ENCODE measurements around the gene HIVEP3. TPM values are rescaled to one million over a fixed set of nuclear protein-coding genes. Genes with fewer than 3 reads are reported as not detected.

The HIVEP3 gene
- total and polyA plus RNA-seq, 2 donors (not counting 1 experiment from before 2014, with no cell fraction given): 2.0 to 5.1 TPM

DNA sequence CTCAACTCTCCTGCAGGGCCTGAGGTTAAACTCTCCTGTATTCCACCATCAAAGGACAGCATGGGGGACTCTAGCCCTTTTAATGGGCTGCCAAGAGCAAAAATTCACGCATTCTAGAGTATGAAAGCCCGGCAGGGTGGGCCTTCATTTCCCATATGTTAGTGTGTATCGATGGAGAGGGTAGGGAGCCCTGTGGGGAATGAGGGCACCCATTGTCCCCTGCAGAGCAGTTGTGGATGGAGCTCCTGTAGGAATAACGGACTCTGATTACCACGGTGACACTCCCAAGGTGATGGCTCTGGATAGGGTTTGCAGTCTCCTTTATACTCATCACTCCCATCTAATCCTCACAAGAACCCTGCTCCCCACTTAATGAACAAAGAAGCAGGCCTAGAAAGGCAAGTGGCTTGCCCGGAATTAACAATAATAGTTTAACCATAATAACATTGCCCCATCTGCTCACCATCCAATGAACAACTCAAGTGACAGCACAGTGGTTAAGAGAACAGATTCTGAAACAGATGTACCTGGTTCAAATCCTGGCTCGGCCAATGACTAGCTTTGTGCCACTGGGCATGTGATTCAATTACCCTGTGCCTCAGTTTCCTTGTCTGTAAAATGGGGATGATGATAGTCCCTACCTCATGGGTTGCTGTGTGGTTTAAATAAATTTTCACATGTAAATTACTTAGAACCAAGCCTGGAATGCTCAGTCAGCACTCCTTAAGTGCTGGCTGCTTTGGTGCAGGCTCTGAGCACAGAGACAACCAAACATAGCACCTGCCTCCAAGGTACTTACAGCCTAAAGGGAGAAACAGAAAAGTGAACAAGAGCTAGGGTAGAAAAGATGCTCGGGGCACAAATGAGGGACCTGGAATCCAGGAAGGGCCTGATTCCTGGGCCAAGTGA, 29.0 kb downstream of the HIVEP3 start:
- Histone ChIP-seq H4K20me1 (ENCODE audit: control insufficient read depth, insufficient read depth, low read length, poor library complexity, severe bottlenecking) (no peaks in the 10 kb centered on the region), H3K4me3 (ENCODE audit: control extremely low read depth in 1 of 5, extremely low read depth in 1 of 5, insufficient read depth in 1 of 5, low read depth in 2 of 5, low read length in 4 of 5) (no peak overlapping the region), H3K9me3 (ENCODE audit: control extremely low read depth in 1 of 3, control insufficient read depth in 2 of 3, insufficient read depth in 1 of 3, low read length in 2 of 3) (no peaks in the 10 kb centered on the region), H3K27me3 (replicated peaks in 1 of 4; ENCODE audit: control extremely low read depth in 1 of 4, control insufficient read depth in 3 of 4, insufficient read depth in 4 of 4, low read length in 3 of 4) (no peaks in the 10 kb centered on the region), H2AFZ (ENCODE audit: insufficient read depth, low read depth, low read length, poor library complexity, severe bottlenecking) (peak overlapping the region; percentile 96), H3K79me2 (ENCODE audit: control insufficient read depth, insufficient read depth, low read length) (no peaks in the 10 kb centered on the region), H3K4me1 (ENCODE audit: control insufficient read depth in 2 of 2, insufficient read depth in 2 of 2, low read length in 2 of 2) (peaks cover 13 to 22% of the 10 kb centered on the region in 2 donors), H3K36me3 (replicated peaks in 1 of 2; ENCODE audit: control extremely low read depth in 1 of 2, control insufficient read depth in 1 of 2, extremely low read depth in 1 of 2, insufficient read depth in 2 of 2, low read length in 1 of 2) (no peaks in the 10 kb centered on the region), H3K27ac (ENCODE audit: low read length in 2 of 2) (no peak overlapping the region), H3K9ac (ENCODE audit: low read length) (no peak overlapping the region), H3K4me2 (replicated peaks; ENCODE audit: low read depth, low read length, poor library complexity, severe bottlenecking) (no peak overlapping the region)
- H3K27ac Mint-ChIP-seq: no peak overlapping the region
- intact Hi-C loops (cut with micrococcal nuclease): loop anchor here (2.0 to 10.0 kb wide), 3 partner anchors 125 to 315 kb away; no protein-coding TSS in a partner anchor
- peaks cover 14% of the 10 kb centered on the region for H3K4me1 Mint-ChIP-seq
- CTCF ChIA-PET: interaction anchor here (0.5 to 1.9 kb wide), 4 partner anchors 162 to 315 kb away, joined by 3 to 5 read pairs (median 4); no protein-coding TSS in a partner anchor
- TF ChIP-seq, protein P1, sequence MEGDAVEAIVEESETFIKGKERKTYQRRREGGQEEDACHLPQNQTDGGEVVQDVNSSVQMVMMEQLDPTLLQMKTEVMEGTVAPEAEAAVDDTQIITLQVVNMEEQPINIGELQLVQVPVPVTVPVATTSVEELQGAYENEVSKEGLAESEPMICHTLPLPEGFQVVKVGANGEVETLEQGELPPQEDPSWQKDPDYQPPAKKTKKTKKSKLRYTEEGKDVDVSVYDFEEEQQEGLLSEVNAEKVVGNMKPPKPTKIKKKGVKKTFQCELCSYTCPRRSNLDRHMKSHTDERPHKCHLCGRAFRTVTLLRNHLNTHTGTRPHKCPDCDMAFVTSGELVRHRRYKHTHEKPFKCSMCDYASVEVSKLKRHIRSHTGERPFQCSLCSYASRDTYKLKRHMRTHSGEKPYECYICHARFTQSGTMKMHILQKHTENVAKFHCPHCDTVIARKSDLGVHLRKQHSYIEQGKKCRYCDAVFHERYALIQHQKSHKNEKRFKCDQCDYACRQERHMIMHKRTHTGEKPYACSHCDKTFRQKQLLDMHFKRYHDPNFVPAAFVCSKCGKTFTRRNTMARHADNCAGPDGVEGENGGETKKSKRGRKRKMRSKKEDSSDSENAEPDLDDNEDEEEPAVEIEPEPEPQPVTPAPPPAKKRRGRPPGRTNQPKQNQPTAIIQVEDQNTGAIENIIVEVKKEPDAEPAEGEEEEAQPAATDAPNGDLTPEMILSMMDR (IDR thresholded peaks at IDR 0.05): no peak
- TF ChIP-seq EZH2 (IDR thresholded peaks at IDR 0.05; ENCODE audit: borderline replicate concordance, insufficient read depth, low read depth, low read length, poor library complexity, severe bottlenecking): no peak
- no peaks in the 10 kb centered on the region for H3K27me3 Mint-ChIP-seq
- POLR2A ChIA-PET: no interaction called here
- DNase-seq (no peak), ATAC-seq (ENCODE audit: low read depth) (no peak)
- WGBS (ENCODE audit: insufficient coverage): 100% methylated on average over 6 of the region's 8 CpGs
- no peak overlapping the region for H3K4me3 Mint-ChIP-seq
- H3K9me3 Mint-ChIP-seq (ENCODE audit: insufficient read depth): no peaks in the 10 kb centered on the region

DNA sequence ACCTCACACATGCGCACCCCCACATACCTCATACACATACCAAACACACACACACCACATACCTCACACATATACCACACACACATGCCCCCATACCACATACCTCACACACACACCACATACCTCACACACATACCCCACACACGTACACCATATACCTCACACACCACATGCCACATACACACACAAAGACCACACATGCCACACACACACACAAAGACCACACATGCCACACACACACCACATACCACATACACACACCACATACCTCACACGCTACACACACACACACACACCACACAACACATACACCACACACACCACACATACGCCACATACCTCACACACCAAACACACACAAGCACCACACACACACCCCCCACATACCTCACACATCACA, 30.0 kb downstream of the HIVEP3 start:
- Histone ChIP-seq H3K4me3 (ENCODE audit: control extremely low read depth in 1 of 5, extremely low read depth in 1 of 5, insufficient read depth in 1 of 5, low read depth in 2 of 5, low read length in 4 of 5) (no peak overlapping the region), H3K27me3 (replicated peaks in 1 of 4; ENCODE audit: control extremely low read depth in 1 of 4, control insufficient read depth in 3 of 4, insufficient read depth in 4 of 4, low read length in 3 of 4) (no peaks in the 10 kb centered on the region), H3K4me1 (ENCODE audit: control insufficient read depth in 2 of 2, insufficient read depth in 2 of 2, low read length in 2 of 2) (peaks cover 13 to 18% of the 10 kb centered on the region in 2 donors), H3K36me3 (replicated peaks in 1 of 2; ENCODE audit: control extremely low read depth in 1 of 2, control insufficient read depth in 1 of 2, extremely low read depth in 1 of 2, insufficient read depth in 2 of 2, low read length in 1 of 2) (no peaks in the 10 kb centered on the region), H3K79me2 (ENCODE audit: control insufficient read depth, insufficient read depth, low read length) (no peaks in the 10 kb centered on the region), H4K20me1 (ENCODE audit: control insufficient read depth, insufficient read depth, low read length, poor library complexity, severe bottlenecking) (no peaks in the 10 kb centered on the region), H3K9ac (ENCODE audit: low read length) (no peak overlapping the region), H3K27ac (ENCODE audit: low read length in 2 of 2) (no peak overlapping the region), H3K4me2 (replicated peaks; ENCODE audit: low read depth, low read length, poor library complexity, severe bottlenecking) (no peak overlapping the region), H2AFZ (ENCODE audit: insufficient read depth, low read depth, low read length, poor library complexity, severe bottlenecking) (no peak overlapping the region), H3K9me3 (ENCODE audit: control extremely low read depth in 1 of 3, control insufficient read depth in 2 of 3, insufficient read depth in 1 of 3, low read length in 2 of 3) (no peaks in the 10 kb centered on the region)
- WGBS (ENCODE audit: insufficient coverage): 93% methylated on average over 4 of the region's 4 CpGs
- DNase-seq: no peak
- Mint-ChIP-seq H3K9me3 (ENCODE audit: insufficient read depth) (no peaks in the 10 kb centered on the region), H3K4me1 (peaks cover 14% of the 10 kb centered on the region), H3K27ac (no peak overlapping the region), H3K27me3 (no peaks in the 10 kb centered on the region), H3K4me3 (no peak overlapping the region)
- intact Hi-C loops (cut with micrococcal nuclease): no loop called here
- ATAC-seq (ENCODE audit: low read depth): no peak
- TF ChIP-seq, protein P1 (IDR thresholded peaks at IDR 0.05): no peak
- TF ChIP-seq EZH2 (IDR thresholded peaks at IDR 0.05; ENCODE audit: borderline replicate concordance, insufficient read depth, low read depth, low read length, poor library complexity, severe bottlenecking): no peak
- ChIA-PET CTCF (no interaction called here), POLR2A (no interaction called here)
